GM19467 (cell line): Measurements from ENCODE around the gene C1QTNF7.

Experiments
- ATAC-seq: cut with Tn5 transposase; IDR thresholded peaks from one replicate; pipeline ENCODE4 v1.9.1; 2021; ENCODE audit warnings: mild to moderate bottlenecking, moderate library complexity; ENCODE audit not compliant: unreplicated experiment

The C1QTNF7 gene

DNA sequence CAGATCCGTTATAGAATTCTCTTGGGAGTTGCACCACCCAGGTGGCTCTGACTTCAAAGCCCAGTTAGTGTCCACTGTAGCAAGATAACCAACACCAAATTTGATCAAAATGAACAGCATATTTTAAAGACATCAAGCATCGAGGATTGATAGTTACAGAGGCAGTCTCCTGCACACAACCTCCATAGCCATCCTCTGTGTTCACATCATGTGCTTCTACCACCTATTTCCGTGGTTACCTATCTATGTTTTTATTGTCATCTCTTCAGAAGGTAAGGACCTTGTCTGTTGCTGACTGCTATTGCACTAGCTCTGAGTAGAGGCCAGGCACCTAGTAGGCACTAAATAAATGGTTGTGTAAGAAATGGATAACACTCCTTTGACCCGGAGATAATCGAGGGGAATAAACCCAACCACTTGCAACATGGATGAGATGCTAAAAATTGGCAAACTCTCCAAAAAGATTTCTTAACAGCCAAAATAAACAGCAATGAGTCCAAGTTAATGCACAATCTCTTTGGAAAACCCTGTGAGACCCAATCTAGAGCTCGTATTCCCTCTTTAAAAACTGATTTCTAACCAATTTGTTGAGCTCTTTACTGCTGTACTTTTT, 14.7 kb upstream of the C1QTNF7 start:
- no peak for ATAC-seq

DNA sequence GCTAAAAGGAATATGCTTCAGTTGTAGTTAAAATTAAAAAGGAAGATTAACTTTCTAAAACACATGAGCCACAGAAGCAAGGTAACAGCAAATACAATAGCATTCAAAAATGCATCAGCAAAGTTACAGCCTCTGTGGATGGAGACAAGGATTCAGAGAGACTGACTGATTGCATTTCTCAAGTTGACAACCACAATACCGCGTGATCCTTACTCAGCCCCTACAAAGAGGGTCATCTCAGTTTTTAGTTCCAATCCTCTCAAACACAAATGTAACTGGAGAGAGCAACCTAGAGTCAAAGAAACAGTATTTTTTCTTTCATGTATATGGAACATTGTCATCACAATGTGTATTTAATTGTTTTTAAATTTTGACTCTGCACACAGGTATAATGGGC, 14.2 kb upstream of the C1QTNF7 start:
- ATAC-seq: no peak

DNA sequence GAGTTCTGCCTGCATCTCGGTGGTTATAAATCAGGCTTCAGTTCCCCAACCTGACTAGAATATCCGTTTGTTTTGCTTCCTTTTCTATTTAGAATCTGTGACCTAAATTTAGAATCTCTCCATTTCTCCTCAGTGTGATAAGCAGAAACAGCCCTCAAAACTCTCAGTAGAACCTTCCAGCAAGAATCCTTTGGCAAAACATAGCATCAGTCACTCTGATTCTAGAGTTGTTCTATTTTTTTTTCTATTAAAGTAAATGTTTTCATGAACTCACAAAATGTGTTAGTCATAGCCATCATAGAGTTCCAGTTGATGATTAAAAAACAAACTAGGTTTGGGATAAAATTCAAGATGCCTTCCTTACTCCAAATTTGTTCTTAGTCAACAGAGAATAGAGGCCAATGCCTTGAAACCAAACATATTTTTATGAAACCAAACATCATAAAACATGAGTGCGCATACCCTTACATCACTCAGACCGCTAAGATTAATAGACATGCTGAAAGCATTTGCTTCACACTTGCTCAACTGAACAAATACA, 13.2 kb upstream of the C1QTNF7 start:
- ATAC-seq: no peak

DNA sequence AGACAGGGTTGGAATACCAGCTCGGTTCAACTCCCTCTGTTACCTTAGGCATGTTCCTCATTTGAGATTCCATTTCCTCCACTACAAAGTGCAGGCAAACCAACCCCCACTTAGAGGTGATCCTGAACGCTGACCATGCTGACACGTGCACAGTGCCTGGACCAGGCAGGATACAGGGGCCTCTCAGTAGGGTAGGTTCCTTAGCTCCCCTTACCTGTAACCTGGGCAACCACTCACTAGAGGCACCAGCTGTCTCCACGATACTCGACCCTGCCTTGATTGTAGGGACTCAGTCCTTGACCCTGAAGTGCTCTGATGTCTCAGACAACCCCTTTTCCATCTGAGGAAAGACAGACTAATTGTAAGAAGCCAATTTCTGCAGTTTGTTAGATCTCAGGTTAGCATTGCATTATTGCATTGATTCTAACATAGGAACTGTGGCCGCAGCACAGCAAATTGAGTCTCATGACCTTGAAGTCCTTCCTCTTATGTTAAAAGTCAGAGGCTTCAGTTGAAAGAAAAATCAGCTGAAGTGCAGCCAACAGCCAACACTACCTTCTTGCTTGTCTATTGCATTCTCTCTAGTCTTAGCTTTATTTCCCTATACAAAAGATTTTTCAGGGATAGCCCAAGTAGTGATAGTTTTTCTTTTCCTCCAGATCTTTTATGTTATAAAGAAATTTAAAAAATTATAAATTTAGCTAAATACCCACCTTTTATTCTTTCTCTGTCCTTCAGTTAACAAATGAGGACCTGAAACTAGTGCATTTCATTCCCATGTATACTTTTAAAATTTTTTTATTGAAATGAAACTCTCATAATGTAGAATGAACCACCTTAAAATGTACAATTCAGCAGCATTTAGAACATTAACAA, 11.2 kb upstream of the C1QTNF7 start:
- ATAC-seq: no peak

DNA sequence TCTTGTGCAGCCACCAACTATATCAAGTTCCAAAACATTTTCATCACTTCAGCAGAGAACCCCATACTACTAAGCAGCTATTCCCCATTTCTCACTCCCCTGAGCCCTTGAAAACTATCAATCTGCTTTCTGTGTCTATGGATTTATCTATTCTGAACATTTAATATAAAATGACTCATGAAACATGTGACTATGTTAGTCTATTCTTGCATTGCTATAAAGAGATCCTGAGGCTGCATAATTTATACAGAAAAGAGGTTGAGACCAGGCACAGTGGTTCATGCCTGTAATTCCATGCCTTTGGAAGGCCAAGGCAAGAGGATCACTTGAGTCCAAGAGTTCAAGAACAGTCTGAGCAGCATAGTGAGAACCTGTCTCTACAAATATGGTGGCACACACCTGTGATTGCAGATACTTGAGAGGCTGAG, 10.6 kb upstream of the C1QTNF7 start:
- no peak for ATAC-seq

DNA sequence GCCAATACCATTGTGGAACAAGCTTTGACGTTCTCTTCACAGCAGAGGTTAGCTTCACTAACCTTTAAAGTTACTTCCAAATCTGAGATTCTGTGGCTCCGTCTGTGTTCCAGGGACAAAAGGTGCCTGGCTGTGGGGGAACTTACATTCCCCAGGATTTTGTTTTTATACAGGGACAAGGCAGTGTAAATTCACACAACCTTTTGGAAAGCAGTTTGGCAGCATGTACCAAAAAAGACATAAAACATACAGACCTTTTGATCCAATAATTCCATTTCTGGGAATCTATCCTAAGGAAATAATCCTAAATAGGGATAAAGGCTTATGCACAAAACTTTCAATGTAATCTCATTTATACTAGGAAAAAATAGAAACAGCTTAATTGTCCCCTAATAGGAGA, 8.9 kb upstream of the C1QTNF7 start:
- ATAC-seq: no peak

DNA sequence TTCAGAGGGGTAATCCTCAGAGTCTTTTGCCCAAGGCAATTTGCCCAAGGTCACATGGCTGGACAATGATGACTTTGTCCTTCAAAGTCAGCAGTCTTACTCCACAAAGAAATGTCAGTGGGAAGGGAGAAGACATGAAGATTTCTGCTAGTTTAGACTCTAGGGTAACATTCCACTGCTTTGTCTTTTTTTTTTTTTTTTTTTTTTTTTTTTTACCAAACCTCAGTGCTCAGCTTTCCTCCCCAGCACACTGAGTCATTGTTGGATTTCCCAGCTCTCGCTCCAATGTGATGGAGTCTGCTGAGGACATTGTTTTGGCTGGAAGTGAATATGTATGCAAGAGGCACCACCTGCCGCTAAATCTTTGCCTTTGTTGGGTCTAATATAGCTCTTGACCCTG, 7.2 kb upstream of the C1QTNF7 start:
- ATAC-seq: no peak

- ATAC-seq: no peak
Measured at GRCh38 chr4:15423285-15423711, 4.5 kb upstream of the C1QTNF7 start.

- no peak for ATAC-seq
Measured at GRCh38 chr4:15425520-15425919, 2.3 kb upstream of the C1QTNF7 start.

DNA sequence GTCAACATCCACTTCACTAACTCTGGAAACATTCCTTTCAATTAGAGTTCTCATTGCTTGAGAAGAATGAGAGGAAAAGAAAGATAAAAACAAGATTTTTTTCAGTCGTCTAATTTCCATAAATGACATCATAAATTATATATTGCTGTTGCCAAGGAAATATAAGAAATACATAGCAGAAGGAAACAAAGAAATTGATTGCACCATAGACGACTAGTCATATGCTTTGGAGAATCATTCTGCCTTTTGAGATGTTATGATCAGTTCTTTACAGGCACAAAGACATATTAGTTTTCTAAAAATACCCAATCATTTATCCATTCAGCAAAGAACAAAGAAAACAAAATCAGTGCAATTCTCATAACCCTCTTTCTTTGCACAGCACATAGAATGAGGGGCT, 672 bp upstream of the C1QTNF7 start:
- no peak for ATAC-seq

GRCh38 chr4:15428611-15429010, 778 bp downstream of the C1QTNF7 start:
- no peak for ATAC-seq

- ATAC-seq: no peak
Measured at GRCh38 chr4:15434091-15434490, 6.3 kb downstream of the C1QTNF7 start.

- ATAC-seq: no peak
Measured at GRCh38 chr4:15434676-15435075, 6.8 kb downstream of the C1QTNF7 start.

- no peak for ATAC-seq
Measured at GRCh38 chr4:15436513-15436912, 8.7 kb downstream of the C1QTNF7 start.

DNA sequence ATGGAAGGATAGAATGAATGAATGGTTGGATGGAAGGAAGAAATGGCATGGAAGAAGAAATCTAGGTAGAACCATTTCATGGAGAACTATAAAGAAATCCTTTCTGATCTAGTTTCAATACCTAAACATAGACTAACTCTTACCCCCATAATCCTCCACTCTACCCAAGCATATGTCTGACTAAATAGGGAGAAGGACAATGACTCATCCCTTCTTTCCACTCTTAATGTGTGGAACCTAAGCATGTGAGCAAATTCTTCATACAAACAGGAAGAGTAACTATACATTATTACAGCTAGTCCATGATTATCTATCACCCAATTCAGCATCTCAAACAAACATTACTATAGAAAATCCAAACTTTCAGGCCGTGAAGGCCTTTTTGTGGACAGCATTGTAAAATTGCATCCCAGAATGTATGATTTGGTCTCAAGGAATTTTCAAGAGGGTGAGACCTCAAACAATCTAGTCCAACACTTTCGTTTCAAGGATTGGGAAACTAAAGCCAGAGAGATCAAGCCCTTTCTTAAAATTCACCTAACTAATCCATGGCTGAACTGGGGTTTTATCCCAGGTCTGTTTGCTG, 11.2 kb downstream of the C1QTNF7 start:
- no peak for ATAC-seq

GRCh38 chr4:15443371-15444160, 15.7 kb downstream of the C1QTNF7 start:
- no peak for ATAC-seq

- no peak for ATAC-seq
Measured at GRCh38 chr4:15444276-15444675, 16.4 kb downstream of the C1QTNF7 start.

DNA sequence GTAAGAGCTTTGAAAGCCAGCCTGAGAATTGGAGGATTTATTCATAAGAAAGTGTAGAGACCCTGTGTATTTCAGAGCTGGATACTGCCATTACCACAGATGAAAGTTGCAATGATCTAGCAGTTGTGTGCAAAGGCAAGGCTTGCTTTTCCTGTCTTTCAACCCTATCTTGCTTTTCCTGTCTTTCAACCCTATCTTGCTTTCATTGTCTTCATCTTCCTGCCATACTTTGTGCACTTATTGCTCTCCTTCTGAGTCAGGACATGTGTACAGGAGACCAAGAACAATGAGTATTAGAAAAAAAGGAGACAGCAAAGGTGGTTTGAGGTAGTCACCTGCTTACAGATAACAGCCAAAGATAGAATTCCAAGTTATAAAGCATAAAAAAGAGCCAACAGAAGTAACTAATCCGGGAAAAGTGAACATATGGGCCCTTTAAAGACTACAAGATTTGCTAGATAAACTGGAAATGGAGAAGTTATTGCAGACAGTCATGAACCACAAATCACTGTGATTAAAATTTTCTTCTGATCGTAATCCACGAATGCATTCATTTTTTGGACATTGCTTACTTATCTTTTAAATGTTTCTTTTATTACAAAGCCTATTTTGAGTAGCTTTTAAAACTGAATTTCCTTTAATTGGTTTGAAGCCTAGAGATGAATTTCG, 17.2 kb downstream of the C1QTNF7 start:
- no peak for ATAC-seq

- ATAC-seq: no peak
Measured at GRCh38 chr4:15451181-15451865, 23.5 kb downstream of the C1QTNF7 start.
